Transverse colon (tissue), 4 donors: Measurements from ENCODE around the gene CCDC88C.

ENCODE experiments used
- EP300 ChIP-seq: sonication (generic); formaldehyde crosslinking; IDR thresholded peaks from one replicate; pipeline ENCODE4 v1.6.1; 2017; ENCODE audit warnings: antibody characterized with exemption, low read depth
- POLR2A ChIP-seq: fragments of 450-650 bp; IDR thresholded peaks from one replicate; pipeline ENCODE4 v1.6.1; 2016; ENCODE audit warnings: antibody characterized with exemption, mild to moderate bottlenecking, moderate library complexity
- POLR2AphosphoS5 ChIP-seq, 3 donors: sonication (generic); formaldehyde crosslinking; IDR thresholded peaks; one replicate each; pipeline ENCODE4 v1.6.1; 2016; ENCODE audit warnings: antibody characterized with exemption in 3 of 3
- TF ChIP-seq, protein P1 (sequence below), 5 experiments: fragments of 200-600 bp in 3 of 5; fragments of 450-650 bp in 2 of 5; sonication (generic) in 3 of 5; IDR thresholded peaks; 1 replicate in 2 of 5; 2 replicates in 3 of 5; pipeline ENCODE4 v1.5.1; 2016 to 2017; ENCODE audit warnings: antibody characterized with exemption in 5 of 5, inconsistent platforms in 3 of 5, mild to moderate bottlenecking in 2 of 5, moderate library complexity in 1 of 5

- TF ChIP-seq, protein P1, sequence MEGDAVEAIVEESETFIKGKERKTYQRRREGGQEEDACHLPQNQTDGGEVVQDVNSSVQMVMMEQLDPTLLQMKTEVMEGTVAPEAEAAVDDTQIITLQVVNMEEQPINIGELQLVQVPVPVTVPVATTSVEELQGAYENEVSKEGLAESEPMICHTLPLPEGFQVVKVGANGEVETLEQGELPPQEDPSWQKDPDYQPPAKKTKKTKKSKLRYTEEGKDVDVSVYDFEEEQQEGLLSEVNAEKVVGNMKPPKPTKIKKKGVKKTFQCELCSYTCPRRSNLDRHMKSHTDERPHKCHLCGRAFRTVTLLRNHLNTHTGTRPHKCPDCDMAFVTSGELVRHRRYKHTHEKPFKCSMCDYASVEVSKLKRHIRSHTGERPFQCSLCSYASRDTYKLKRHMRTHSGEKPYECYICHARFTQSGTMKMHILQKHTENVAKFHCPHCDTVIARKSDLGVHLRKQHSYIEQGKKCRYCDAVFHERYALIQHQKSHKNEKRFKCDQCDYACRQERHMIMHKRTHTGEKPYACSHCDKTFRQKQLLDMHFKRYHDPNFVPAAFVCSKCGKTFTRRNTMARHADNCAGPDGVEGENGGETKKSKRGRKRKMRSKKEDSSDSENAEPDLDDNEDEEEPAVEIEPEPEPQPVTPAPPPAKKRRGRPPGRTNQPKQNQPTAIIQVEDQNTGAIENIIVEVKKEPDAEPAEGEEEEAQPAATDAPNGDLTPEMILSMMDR (IDR thresholded peaks at IDR 0.05) = no peak
- TF ChIP-seq EP300 (no peak), POLR2AphosphoS5 (IDR thresholded peaks at IDR 0.05) (no peak), POLR2A (no peak)
These were observed 115.2 kb downstream of the CCDC88C start for GRCh38 chr14:91302391-91302790.
